Measurements from ENCODE around the gene ATP8A2.
A peak's percentile ranks its signal among the peaks of the same experiment; 100 is the strongest.

Gene ATP8A2

GRCh38 chr13:25625414-25625813 lies 253.6 kb downstream of the ATP8A2 start:
- DNase-seq (ENCODE audit: low read depth, low spot score): no peak

- DNase-seq (ENCODE audit: low read depth, low spot score): no peak
Observed at GRCh38 chr13:25630329-25630900, 258.6 kb downstream of the ATP8A2 start.

GRCh38 chr13:25632166-25632888 lies 260.6 kb downstream of the ATP8A2 start:
- DNase-seq (ENCODE audit: low read depth, low spot score): no peak

GRCh38 chr13:25633093-25633492 lies 261.3 kb downstream of the ATP8A2 start:
- no peak for DNase-seq (ENCODE audit: low read depth, low spot score)

GRCh38 chr13:25645681-25646080 lies 273.9 kb downstream of the ATP8A2 start:
- no peak for DNase-seq (ENCODE audit: low read depth, low spot score)

GRCh38 chr13:25649001-25649633 lies 277.3 kb downstream of the ATP8A2 start:
- DNase-seq (ENCODE audit: low read depth, low spot score): no peak

- peak; percentile 18 for DNase-seq (ENCODE audit: low read depth, low spot score)
Observed at GRCh38 chr13:25652764-25653163, 281.0 kb downstream of the ATP8A2 start.

- DNase-seq (ENCODE audit: low read depth, low spot score): no peak
Observed at GRCh38 chr13:25654322-25654721, 282.5 kb downstream of the ATP8A2 start.

- DNase-seq (ENCODE audit: low read depth, low spot score): no peak
Observed at GRCh38 chr13:25657157-25657556, 285.4 kb downstream of the ATP8A2 start.

GRCh38 chr13:25659091-25659795 lies 287.5 kb downstream of the ATP8A2 start:
- no peak for DNase-seq (ENCODE audit: low read depth, low spot score)

GRCh38 chr13:25660996-25661395 lies 289.2 kb downstream of the ATP8A2 start:
- DNase-seq (ENCODE audit: low read depth, low spot score): no peak

GRCh38 chr13:25662516-25662915 lies 290.7 kb downstream of the ATP8A2 start:
- no peak for DNase-seq (ENCODE audit: low read depth, low spot score)

GRCh38 chr13:25668345-25668744 lies 296.6 kb downstream of the ATP8A2 start:
- no peak for DNase-seq (ENCODE audit: low read depth, low spot score)

- no peak for DNase-seq (ENCODE audit: low read depth, low spot score)
Observed at GRCh38 chr13:25673711-25674110, 301.9 kb downstream of the ATP8A2 start.

- DNase-seq (ENCODE audit: low read depth, low spot score): no peak
Observed at GRCh38 chr13:25674371-25674770, 302.6 kb downstream of the ATP8A2 start.

GRCh38 chr13:25675060-25675459 lies 303.3 kb downstream of the ATP8A2 start:
- no peak for DNase-seq (ENCODE audit: low read depth, low spot score)

- no peak for DNase-seq (ENCODE audit: low read depth, low spot score)
Observed at GRCh38 chr13:25677956-25678355, 306.2 kb downstream of the ATP8A2 start.

- DNase-seq (ENCODE audit: low read depth, low spot score): no peak
Observed at GRCh38 chr13:25678398-25678797, 306.6 kb downstream of the ATP8A2 start.

- no peak for DNase-seq (ENCODE audit: low read depth, low spot score)
Observed at GRCh38 chr13:25679159-25679558, 307.4 kb downstream of the ATP8A2 start.

- DNase-seq (ENCODE audit: low read depth, low spot score): no peak
Observed at GRCh38 chr13:25679936-25680335, 308.2 kb downstream of the ATP8A2 start.

GRCh38 chr13:25682276-25682675 lies 310.5 kb downstream of the ATP8A2 start:
- no peak for DNase-seq (ENCODE audit: low read depth, low spot score)

GRCh38 chr13:25683056-25683455 lies 311.3 kb downstream of the ATP8A2 start:
- no peak for DNase-seq (ENCODE audit: low read depth, low spot score)

Data from smooth muscle cell of the brain vasculature (primary cell).